GM12874 (cell line): ENCODE data around the gene TTC7B.

ENCODE experiments used
- TF ChIP-seq, protein P1 (sequence below): IDR thresholded peaks from 2 replicates; pipeline ENCODE4 v1.5.1; 2011; ENCODE audit warnings: low read depth, mild to moderate bottlenecking, control low read depth, low read length, moderate library complexity; ENCODE audit not compliant: insufficient read depth

The TTC7B gene

DNA sequence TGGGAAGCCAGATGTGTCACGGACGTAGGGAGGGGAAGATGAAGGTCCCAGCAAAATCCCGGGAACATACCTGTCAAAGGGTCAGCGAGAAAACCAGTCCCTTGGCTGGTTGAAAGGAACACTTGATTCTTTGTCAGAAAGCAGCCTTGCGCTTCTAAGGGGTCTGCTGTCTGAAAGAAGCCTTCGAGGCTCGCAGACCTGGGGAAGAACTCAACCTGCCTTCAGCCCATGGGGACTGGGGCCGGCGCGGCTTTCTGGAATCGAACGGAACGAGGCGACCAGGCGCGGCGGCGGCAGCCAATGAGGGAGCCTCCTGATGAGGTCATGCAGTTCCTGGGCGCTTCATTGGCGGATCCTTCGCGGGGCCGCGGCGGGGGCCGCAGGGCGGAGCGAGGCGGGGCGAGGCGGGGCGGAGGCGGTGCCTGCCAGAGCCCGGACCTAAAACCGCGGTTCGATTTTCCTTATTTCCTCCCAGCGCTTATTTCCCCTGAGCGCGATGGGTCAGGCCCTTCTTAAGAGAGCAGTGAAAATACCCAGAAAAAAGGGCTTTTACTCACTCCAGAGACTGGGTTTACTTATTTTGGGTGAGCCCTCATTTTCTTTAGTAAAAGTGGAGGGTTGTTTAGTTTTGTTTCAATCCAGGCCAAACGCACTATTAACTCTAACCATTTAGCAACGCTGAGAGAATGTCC, 11.8 kb upstream of the TTC7B start:
- TF ChIP-seq, protein P1, sequence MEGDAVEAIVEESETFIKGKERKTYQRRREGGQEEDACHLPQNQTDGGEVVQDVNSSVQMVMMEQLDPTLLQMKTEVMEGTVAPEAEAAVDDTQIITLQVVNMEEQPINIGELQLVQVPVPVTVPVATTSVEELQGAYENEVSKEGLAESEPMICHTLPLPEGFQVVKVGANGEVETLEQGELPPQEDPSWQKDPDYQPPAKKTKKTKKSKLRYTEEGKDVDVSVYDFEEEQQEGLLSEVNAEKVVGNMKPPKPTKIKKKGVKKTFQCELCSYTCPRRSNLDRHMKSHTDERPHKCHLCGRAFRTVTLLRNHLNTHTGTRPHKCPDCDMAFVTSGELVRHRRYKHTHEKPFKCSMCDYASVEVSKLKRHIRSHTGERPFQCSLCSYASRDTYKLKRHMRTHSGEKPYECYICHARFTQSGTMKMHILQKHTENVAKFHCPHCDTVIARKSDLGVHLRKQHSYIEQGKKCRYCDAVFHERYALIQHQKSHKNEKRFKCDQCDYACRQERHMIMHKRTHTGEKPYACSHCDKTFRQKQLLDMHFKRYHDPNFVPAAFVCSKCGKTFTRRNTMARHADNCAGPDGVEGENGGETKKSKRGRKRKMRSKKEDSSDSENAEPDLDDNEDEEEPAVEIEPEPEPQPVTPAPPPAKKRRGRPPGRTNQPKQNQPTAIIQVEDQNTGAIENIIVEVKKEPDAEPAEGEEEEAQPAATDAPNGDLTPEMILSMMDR: no peak

DNA sequence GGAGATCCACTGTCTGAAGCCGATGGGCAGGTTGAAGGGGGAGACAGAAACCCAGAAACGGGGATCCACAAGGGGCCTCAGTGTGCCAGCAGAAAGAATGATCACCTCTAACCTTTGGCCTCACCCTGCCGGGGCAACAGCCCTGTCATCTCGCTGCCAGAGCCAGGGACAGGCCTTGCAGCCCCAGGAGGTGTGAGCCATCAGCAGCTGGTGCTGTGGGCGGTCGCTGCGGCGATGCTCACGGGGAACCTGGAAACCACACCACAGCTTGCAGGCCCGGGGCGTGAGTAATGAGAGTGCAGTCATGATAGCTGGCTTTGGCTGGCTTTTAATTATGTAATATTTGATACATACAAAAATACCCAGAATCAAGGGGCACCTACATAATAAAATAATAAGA, 4.7 kb upstream of the TTC7B start:
- TF ChIP-seq, protein P1: no peak

DNA sequence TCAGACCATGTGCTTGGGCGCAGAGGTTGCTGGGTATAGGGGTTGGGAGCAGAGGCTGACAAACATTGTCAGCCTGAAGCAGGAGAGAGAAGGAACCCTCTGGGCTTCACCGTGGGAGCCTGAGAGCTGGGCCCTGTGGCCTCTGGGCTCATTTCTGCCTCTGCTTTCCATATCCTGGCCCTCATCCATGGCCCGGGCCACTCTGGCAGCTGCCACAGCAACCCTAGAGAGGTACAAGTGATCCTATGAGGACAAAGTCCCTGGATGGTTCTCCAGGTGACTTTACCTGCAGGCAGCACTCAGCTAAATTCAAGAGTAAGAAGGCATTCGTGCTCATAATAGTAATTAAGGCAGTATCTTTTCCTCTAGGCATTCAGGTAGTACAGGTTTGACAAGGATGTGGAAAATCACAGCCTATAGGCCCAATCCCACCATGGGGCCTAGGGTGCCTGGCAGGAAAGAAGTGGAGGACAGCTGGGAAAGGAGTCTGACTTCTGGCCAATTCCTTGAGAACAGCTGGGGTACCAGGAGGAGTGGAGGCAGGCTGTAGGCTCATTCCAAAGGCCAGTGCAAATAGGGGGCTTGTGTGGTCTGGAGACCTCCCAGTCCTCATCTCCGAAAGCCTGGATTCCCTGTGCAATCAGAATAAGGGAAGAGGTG, 3.6 kb upstream of the TTC7B start:
- TF ChIP-seq, protein P1: no peak

DNA sequence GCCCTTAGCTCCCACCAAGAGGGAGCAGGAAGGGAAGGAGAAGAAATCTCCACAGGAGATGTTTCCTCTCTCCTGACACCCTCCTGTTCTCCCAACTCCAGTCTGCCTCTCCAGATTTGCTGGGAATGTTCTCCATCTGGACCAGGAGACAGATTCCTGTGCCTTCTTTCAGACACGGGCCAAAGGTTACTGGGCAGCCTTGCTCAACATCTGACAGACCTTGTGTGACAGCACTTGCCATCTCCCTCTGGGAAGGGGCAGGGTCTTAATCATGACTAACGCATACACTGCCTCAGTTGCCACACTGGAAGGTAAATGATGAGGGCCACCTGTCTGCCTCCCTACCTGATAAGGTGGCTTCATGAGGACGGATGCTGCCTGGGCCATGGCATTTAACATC, 2.5 kb upstream of the TTC7B start:
- TF ChIP-seq, protein P1: no peak

DNA sequence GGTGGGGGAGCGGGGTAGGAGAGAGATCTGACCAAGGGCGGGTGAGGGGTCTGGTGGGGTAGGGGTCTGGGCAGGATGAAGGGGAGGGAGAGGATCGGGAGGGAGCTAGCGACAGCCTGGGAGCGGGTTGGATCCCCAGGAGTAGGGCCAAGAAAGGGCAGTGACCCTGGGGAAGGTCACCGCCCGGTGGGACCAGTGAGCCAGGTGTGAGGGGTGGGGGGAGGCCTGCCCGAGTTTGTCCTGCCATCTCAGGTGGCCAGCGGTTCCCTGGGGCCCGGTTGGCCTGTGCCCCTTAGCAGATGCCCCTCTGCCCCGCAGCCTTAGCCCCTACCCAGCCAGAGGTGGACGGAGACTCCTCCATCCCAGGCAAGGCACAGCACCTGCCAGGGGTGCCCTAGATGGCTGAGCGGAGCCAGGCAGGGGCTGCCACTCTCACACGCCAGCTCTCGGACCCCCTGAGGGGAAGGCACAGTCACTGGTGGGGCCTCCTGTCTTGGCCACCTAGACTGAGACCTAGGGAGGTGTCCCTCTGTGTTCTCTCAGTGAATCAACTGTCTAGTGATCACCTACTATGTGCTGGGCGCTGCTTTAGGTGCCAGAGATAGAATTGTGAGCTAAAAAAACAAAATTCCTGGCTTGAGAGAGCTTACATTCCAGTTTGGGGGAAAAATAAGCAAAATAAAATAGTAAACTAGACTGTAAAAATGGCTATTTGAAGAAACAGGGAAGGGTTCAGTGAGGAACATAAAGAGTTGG, 629 bp upstream of the TTC7B start:
- TF ChIP-seq, protein P1: no peak

DNA sequence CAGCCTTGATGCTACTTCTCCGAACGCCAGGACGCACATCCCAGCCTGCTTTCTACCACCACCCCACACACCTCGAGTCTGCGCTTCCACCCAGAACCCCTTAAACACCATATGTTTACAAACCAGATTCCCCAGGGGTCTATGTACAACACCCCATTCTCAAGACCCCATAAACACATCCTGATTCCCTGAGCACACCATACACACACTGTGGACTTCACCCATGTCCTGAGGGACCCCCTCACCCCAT, 733 bp downstream of the TTC7B start:
- TF ChIP-seq, protein P1: no peak

DNA sequence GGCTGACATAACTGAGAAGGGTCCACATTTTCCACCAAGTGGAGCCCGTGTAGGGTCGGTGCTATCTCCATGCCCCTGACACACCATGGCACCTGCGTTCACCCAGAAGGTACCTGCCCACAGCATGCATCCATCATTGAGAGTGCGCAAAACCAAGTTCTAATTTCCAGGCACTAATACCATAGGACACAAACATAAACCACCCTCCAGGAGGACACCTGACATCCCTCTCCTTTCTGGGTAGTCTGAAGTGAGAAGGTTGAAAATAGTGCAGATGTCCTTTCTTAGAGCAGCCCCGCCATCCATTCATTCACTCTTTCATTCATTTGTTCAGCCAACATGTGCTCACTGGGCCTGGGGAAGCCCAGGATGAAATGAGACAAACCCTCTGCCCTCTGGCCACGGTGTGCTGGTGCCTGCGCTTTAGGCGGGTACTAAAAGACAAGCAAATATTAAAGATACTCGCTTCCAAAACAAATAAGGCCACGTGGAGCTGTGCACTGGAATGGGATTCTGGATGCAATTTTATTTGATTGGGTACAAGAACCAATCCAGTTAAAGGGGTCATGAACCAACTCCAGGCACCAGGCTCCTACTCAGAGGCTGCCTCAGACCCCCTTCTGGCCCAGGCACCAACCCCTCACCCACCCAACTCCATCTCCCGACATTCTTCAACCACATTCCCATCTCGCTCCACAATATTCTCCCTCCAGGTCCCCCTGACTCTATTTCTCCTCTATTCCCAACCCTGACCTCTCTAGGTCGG, 1.2 kb downstream of the TTC7B start:
- TF ChIP-seq, protein P1: no peak
